H1 (cell line): Measurements from ENCODE around the gene ATF3. TPM values are rescaled to one million over a fixed set of nuclear protein-coding genes. Genes with fewer than 3 reads are reported as not detected.

ENCODE experiments used
- CTCF ChIA-PET: fragments of 300-600 bp; sonication (Branson Sonifier 250); formaldehyde crosslinking; loops from one replicate; lab custom pipeline; 2021; ENCODE audit not compliant: partially characterized antibody; lab: Charles Lee
- POLR2A ChIA-PET: fragments of 300-600 bp; sonication (Branson Sonifier 250); formaldehyde crosslinking; loops from one replicate; lab custom pipeline; 2021; ENCODE audit warnings: inconsistent platforms; ENCODE audit not compliant: partially characterized antibody; lab: Charles Lee
- DNase-seq, 2 experiments: peaks; one replicate each; pipeline versions ENCODE4 v3.0.0 to v3.0.0-alpha.2; 2010 to 2022; ENCODE audit warnings: low spot score in 2 of 2, low read depth in 1 of 2, mixed read lengths in 1 of 2
- FAIRE-seq: peaks from 2 replicates; lab custom pipeline; 2011; peaks lifted over from hg19 to GRCh38; lab: Jason Lieb, UNC
- H2AFZ ChIP-seq: 2 replicates; pipeline ENCODE4 v1.8.1; 2012; ENCODE audit warnings: low read length, inconsistent platforms
- H2AK5ac ChIP-seq: 2 replicates; pipeline ENCODE4 v1.6.1; 2013; ENCODE audit warnings: low read depth, low read length
- H2BK120ac ChIP-seq: replicated peaks from 2 replicates; pipeline ENCODE3; 2013; ENCODE audit warnings: low read depth, low read length, inconsistent platforms
- H2BK12ac ChIP-seq: 2 replicates; pipeline ENCODE4 v1.6.1; 2013; ENCODE audit warnings: low read depth, low read length
- H2BK15ac ChIP-seq: 2 replicates; pipeline ENCODE4 v1.6.1; 2013; ENCODE audit warnings: low read length
- H2BK20ac ChIP-seq: 2 replicates; pipeline ENCODE4 v1.6.1; 2013; ENCODE audit warnings: low read length
- H2BK5ac ChIP-seq: 2 replicates; pipeline ENCODE4 v1.6.1; 2013; ENCODE audit warnings: low read depth, low read length
- H3K14ac ChIP-seq: 2 replicates; pipeline ENCODE4 v1.6.1; 2013; ENCODE audit warnings: inconsistent platforms; ENCODE audit not compliant: insufficient read length
- H3K18ac ChIP-seq: 2 replicates; pipeline ENCODE4 v1.6.1; 2013; ENCODE audit warnings: low read length; ENCODE audit errors: extremely low read depth
- H3K23ac ChIP-seq: 2 replicates; pipeline ENCODE4 v1.6.1; 2013; ENCODE audit warnings: inconsistent platforms; ENCODE audit not compliant: insufficient read length
- H3K23me2 ChIP-seq: 2 replicates; pipeline ENCODE4 v1.6.1; 2013; ENCODE audit warnings: low read depth, low read length
- H3K27ac ChIP-seq: 2 replicates; pipeline ENCODE4 v1.6.1; 2011; ENCODE audit warnings: low read depth, low read length, inconsistent platforms
- H3K27me3 ChIP-seq, 4 experiments: replicated peaks in 1 of 4; 1 replicate in 1 of 4; 2 replicates in 3 of 4; pipeline versions ENCODE4 v1.6.1 to v1.8.1; 2011 to 2013; ENCODE audit warnings: low read length in 3 of 4, mild to moderate bottlenecking in 3 of 4, inconsistent platforms in 2 of 4, mixed read lengths in 2 of 4, moderate library complexity in 1 of 4; ENCODE audit not compliant: control insufficient read depth in 3 of 4, insufficient read depth in 3 of 4; ENCODE audit errors: extremely low read depth in 1 of 4
- H3K36me3 ChIP-seq, 4 experiments: 2 replicates each; pipeline versions ENCODE4 v1.6.1 to v1.8.1; 2011 to 2013; ENCODE audit warnings: mild to moderate bottlenecking in 4 of 4, low read length in 3 of 4, moderate library complexity in 2 of 4, control low read depth in 1 of 4, inconsistent platforms in 1 of 4; ENCODE audit not compliant: insufficient read depth in 4 of 4, control insufficient read depth in 2 of 4
- H3K4ac ChIP-seq: replicated peaks from 2 replicates; pipeline ENCODE3; 2013; ENCODE audit warnings: low read length, low read depth, mixed read lengths, inconsistent platforms; ENCODE audit not compliant: insufficient read length
- H3K4me1 ChIP-seq, 4 experiments: replicated peaks in 1 of 4; 1 replicate in 1 of 4; 2 replicates in 3 of 4; pipeline versions ENCODE4 v1.6.1 to v1.8.1; 2011 to 2013; ENCODE audit warnings: low read length in 3 of 4, inconsistent platforms in 2 of 4, mixed read lengths in 1 of 4; ENCODE audit not compliant: insufficient read depth in 4 of 4, control insufficient read depth in 3 of 4
- H3K4me2 ChIP-seq, 2 experiments: 2 replicates each; pipeline versions ENCODE4 v1.6.1 to v1.8.1; 2011 to 2013; ENCODE audit warnings: low read depth in 2 of 2, low read length in 2 of 2, control low read depth in 1 of 2, inconsistent platforms in 1 of 2, mild to moderate bottlenecking in 1 of 2; ENCODE audit not compliant: insufficient read depth in 1 of 2
- H3K4me3 ChIP-seq, 4 experiments: fragments of 200-600, 300-600 bp in 1 of 4; sonication (generic), shearing (Covaris generic), sonication (Bioruptor Twin) in 1 of 4; 2 replicates each; pipeline versions ENCODE4 v1.5.1 to v1.8.1; 2011 to 2016; ENCODE audit warnings: low read length in 4 of 4, low read depth in 3 of 4, control low read depth in 2 of 4, inconsistent platforms in 2 of 4, mild to moderate bottlenecking in 2 of 4, mixed read lengths in 1 of 4, moderate library complexity in 1 of 4; ENCODE audit not compliant: insufficient read depth in 2 of 4; ENCODE audit errors: extremely low read depth in 1 of 4
- H3K56ac ChIP-seq: replicated peaks from 2 replicates; pipeline ENCODE3; 2013; ENCODE audit warnings: low read depth, mild to moderate bottlenecking, mixed read lengths, low read length, inconsistent platforms; ENCODE audit not compliant: insufficient read length
- H3K79me1 ChIP-seq: 2 replicates; pipeline ENCODE4 v1.6.1; 2013; ENCODE audit warnings: low read depth, low read length, control low read depth
- H3K79me2 ChIP-seq, 2 experiments: 2 replicates each; pipeline versions ENCODE4 v1.6.1 to v1.8.1; 2012 to 2013; ENCODE audit warnings: low read length in 2 of 2, mild to moderate bottlenecking in 2 of 2, inconsistent platforms in 1 of 2; ENCODE audit not compliant: insufficient read depth in 2 of 2, control insufficient read depth in 1 of 2
- H3K9ac ChIP-seq, 4 experiments: replicated peaks in 1 of 4; 1 replicate in 1 of 4; 2 replicates in 3 of 4; pipeline versions ENCODE4 v1.6.1 to v1.8.1; 2011 to 2013; ENCODE audit warnings: low read depth in 3 of 4, low read length in 3 of 4, control low read depth in 2 of 4, mild to moderate bottlenecking in 2 of 4, moderate library complexity in 2 of 4, inconsistent platforms in 1 of 4; ENCODE audit errors: extremely low read depth in 1 of 4
- H3K9me3 ChIP-seq, 2 experiments: 2 replicates each; pipeline versions ENCODE4 v1.6.1 to v1.8.1; 2012 to 2013; ENCODE audit warnings: mild to moderate bottlenecking in 2 of 2, moderate library complexity in 2 of 2, control low read depth in 1 of 2, inconsistent platforms in 1 of 2, low read depth in 1 of 2, low read length in 1 of 2, mixed read lengths in 1 of 2; ENCODE audit not compliant: insufficient read depth in 2 of 2
- H4K20me1 ChIP-seq, 2 experiments: replicated peaks in 1 of 2; 2 replicates each; pipeline versions ENCODE3 to v1.8.1; 2011 to 2013; ENCODE audit warnings: inconsistent platforms in 2 of 2, low read length in 2 of 2, mild to moderate bottlenecking in 1 of 2; ENCODE audit not compliant: insufficient read depth in 2 of 2, control insufficient read depth in 1 of 2
- H4K5ac ChIP-seq: 2 replicates; pipeline ENCODE4 v1.6.1; 2013; ENCODE audit warnings: low read length, low read depth, mixed read lengths, inconsistent platforms; ENCODE audit not compliant: insufficient read length
- H4K8ac ChIP-seq: 2 replicates; pipeline ENCODE4 v1.8.0; 2013; ENCODE audit warnings: mild to moderate bottlenecking, moderate library complexity, low read length, inconsistent platforms; ENCODE audit not compliant: insufficient read depth; ENCODE audit errors: extremely low read depth
- H4K91ac ChIP-seq: replicated peaks from 2 replicates; pipeline ENCODE3; 2013; ENCODE audit warnings: low read length, mixed read lengths, inconsistent platforms; ENCODE audit not compliant: insufficient read length
- ASH2L ChIP-seq: fragments of 200-600, 300-600 bp; sonication (generic); IDR thresholded peaks from one replicate; pipeline ENCODE4 v1.7.1; 2017; ENCODE audit warnings: low read length
- BACH1 ChIP-seq: IDR thresholded peaks from 2 replicates; pipeline ENCODE4 v1.6.1; 2012; ENCODE audit warnings: low read length, improper control_type of control experiment
- CHD1 ChIP-seq: IDR thresholded peaks from 2 replicates; pipeline ENCODE4 v1.6.1; 2012; ENCODE audit warnings: low read depth, low read length, improper control_type of control experiment
- CREB1 ChIP-seq: IDR thresholded peaks from 2 replicates; pipeline ENCODE4 v1.6.1; 2012; ENCODE audit warnings: inconsistent platforms
- GABPA ChIP-seq: IDR thresholded peaks from 2 replicates; pipeline ENCODE4 v1.6.1; 2011; ENCODE audit warnings: mild to moderate bottlenecking, low read length, moderate library complexity, borderline replicate concordance; ENCODE audit not compliant: insufficient read depth
- NANOG ChIP-seq: IDR thresholded peaks from 2 replicates; pipeline ENCODE4 v1.6.1; 2011; ENCODE audit warnings: low read length, low read depth, mild to moderate bottlenecking, inconsistent platforms; ENCODE audit not compliant: insufficient read depth, poor library complexity, severe bottlenecking
- NRF1 ChIP-seq: IDR thresholded peaks from 2 replicates; pipeline ENCODE4 v1.6.1; 2011; ENCODE audit warnings: mild to moderate bottlenecking, low read depth, low read length, improper control_type of control experiment
- RBBP5 ChIP-seq: IDR thresholded peaks from 2 replicates; pipeline ENCODE4 v1.7.1; 2012; ENCODE audit warnings: low read depth, mild to moderate bottlenecking, inconsistent platforms, low read length, moderate library complexity, borderline replicate concordance
- RFX5 ChIP-seq: IDR thresholded peaks from 2 replicates; pipeline ENCODE4 v1.6.1; 2011; ENCODE audit warnings: low read depth, low read length, improper control_type of control experiment, borderline replicate concordance
- SIRT6 ChIP-seq: IDR thresholded peaks from one replicate; pipeline ENCODE4 v1.7.1; 2012; ENCODE audit warnings: low read length, inconsistent platforms
- SRF ChIP-seq: IDR thresholded peaks from 2 replicates; pipeline ENCODE4 v1.6.1; 2011; ENCODE audit warnings: mild to moderate bottlenecking, low read depth, low read length, moderate library complexity
- SUZ12 ChIP-seq: fragments of 200-600 bp; sonication (generic); IDR thresholded peaks from 2 replicates; pipeline ENCODE4 v1.6.1; 2012; ENCODE audit warnings: mild to moderate bottlenecking, inconsistent platforms, low read length, moderate library complexity, mixed read lengths
- ZNF274 ChIP-seq: IDR thresholded peaks from 2 replicates; pipeline ENCODE4 v1.7.0; 2012; ENCODE audit warnings: low read length, borderline replicate concordance; ENCODE audit errors: extremely low read depth
- WGBS, 2 experiments: shearing (Covaris generic) in 1 of 2; methylation state at CpG; one replicate each; pipeline versions ENCODE4 v1.1.6 to v1.1.7; 2013 to 2015; ENCODE audit warnings: low lambda C conversion rate in 2 of 2, mixed read lengths in 2 of 2, inconsistent platforms in 1 of 2, low coverage in 1 of 2, missing lambda C conversion rate in 1 of 2; ENCODE audit not compliant: insufficient replicate concordance in 2 of 2, insufficient coverage in 1 of 2, insufficient read length in 1 of 2; ENCODE audit errors: extremely low coverage in 1 of 2, missing lambda C conversion rate in 1 of 2; 5-methylcytosine and 5-hydroxymethylcytosine counted together
- polyA plus RNA-seq, 7 experiments: library from polyadenylated mRNA; depleted of rRNA in 3 of 7; stranded (reverse) in 5 of 7; unstranded in 2 of 7; fragments of >200 nt in 5 of 7; fragments of 200-250 nt in 2 of 7; gene quantifications; 1 replicate in 5 of 7; 2 replicates in 1 of 7; 4 replicates in 1 of 7; pipeline versions ENCODE4 v1.2.1 to v1.2.3, GENCODE V29; 2011 to 2013; ENCODE audit warnings: missing spikeins in 2 of 7, mixed read lengths in 2 of 7
- total RNA-seq: library from RNA; stranded (reverse); fragmentation: NEBNext Ultra II Directional; extraction: Animal tissue kit (Norgen Biotek cat#: 25700); gene quantifications from 2 replicates; pipeline ENCODE4 v1.2.1, GENCODE V29; 2021

Gene ATF3
- total and polyA plus RNA-seq, 2 of the 8 experiments (the other 6 are each of a cell fraction or from before 2014, with no cell fraction given): 12.2 to 27.7 TPM

DNA sequence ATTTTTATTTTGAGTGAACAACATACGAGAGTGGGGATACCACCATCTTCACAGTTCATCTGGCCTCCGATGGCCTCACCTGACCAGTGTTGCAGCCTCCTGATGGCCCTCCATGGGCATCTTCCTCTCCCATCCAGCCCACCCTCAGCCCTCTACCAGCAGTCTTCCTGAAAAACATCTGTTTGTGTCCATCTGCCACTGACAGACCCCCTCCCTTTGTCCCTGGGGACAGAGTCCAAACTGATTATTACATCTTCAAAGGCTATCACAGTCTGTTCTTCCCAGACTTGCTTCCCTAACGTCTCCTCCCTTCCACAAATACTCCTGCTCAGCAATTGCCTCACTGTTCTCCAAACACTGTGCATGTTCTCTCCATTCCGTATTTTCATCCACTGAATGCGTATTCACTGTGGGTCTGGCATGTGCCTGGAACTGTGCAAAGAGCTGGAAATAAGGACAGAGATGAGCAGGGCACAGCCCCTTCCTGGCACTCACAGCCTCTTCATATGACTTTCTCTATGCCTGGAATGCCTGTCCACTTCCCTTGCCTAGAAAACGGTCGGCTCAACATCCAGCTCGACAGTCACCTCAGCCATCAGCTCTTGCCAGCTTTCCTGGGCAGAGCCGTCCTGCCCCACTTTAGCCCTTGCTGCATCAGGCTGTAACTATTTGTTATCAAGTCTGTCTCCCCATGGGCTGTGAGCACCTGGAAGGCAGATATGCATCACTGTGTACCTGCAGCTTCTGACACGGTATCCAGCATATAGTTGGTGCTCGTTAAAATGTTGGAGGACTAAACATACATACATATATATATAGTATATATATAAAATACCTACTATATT is 8.3 kb upstream of the ATF3 start:
- ChIA-PET CTCF (interaction anchor here (1.0 to 1.4 kb wide), 4 partner anchors 13 to 123 kb away, joined by 3 to 4 read pairs (median 4); no protein-coding TSS in a partner anchor), POLR2A (interaction anchor here (2.0 to 7.7 kb wide), 2 partner anchors 8 to 22 kb away, joined by 7 to 88 read pairs; partner anchors contain the start of gene ATF3)
- Histone ChIP-seq H3K14ac (no peak overlapping the region), H3K4me1 (peaks cover 0 to 10% (median 6%) of the 10 kb centered on the region in 4 experiments; a peak in 6 of 7 replicates), H3K27me3 (no peaks in the 10 kb centered on the region; a peak in 2 of 7 replicates), H3K23ac (no peak overlapping the region), H2BK5ac (no peak overlapping the region), H3K79me2 (no peaks in the 10 kb centered on the region), H2AFZ (no peak overlapping the region), H3K56ac (no peak overlapping the region), H4K8ac (no peak overlapping the region), H2BK12ac (no peak overlapping the region; the same call in 1 of the 2 replicates), H4K91ac (no peak overlapping the region), H4K5ac (no peak overlapping the region), H3K27ac (no peak overlapping the region), H3K4ac (no peak overlapping the region), H3K36me3 (no peaks in the 10 kb centered on the region), H3K9ac (no peak overlapping the region), H2BK15ac (no peak overlapping the region), H2AK5ac (no peak overlapping the region), H2BK20ac (no peak overlapping the region; the same call in 1 of the 2 replicates), H3K4me3 (no peak overlapping the region), H3K23me2 (no peaks in the 10 kb centered on the region; the same call in 1 of the 2 replicates), H3K4me2 (no peak overlapping the region), H3K79me1 (no peaks in the 10 kb centered on the region), H3K9me3 (no peaks in the 10 kb centered on the region), H4K20me1 (no peaks in the 10 kb centered on the region), H3K18ac (no peak overlapping the region), H2BK120ac (no peak overlapping the region)
- 91% methylated on average over 11 of the region's 11 CpGs; no CpG with 5 or more reads in 1 of the 2 experiments for WGBS, 2 experiments
- no peak for DNase-seq
- no peak for FAIRE-seq
- TF ChIP-seq SUZ12 (no peak), SRF (no peak), CHD1 (no peak), NRF1 (no peak), CREB1 (no peak), RFX5 (no peak), NANOG (no peak), BACH1 (no peak), ASH2L (no peak), ZNF274 (no peak), SIRT6 (no peak), GABPA (no peak), RBBP5 (no peak)
